Testis (tissue), 2 donors: ENCODE measurements around the gene LAMTOR2.

Experiments used
- POLR2A ChIP-seq: fragments of 450-650 bp; IDR thresholded peaks from one replicate; pipeline ENCODE4 v1.6.1; 2017; ENCODE audit warnings: antibody characterized with exemption, mild to moderate bottlenecking, moderate library complexity
- TF ChIP-seq, protein P1 (sequence below), 3 experiments: fragments of 450-650 bp in 2 of 3; fragments of 200-600 bp in 1 of 3; sonication (generic) in 1 of 3; IDR thresholded peaks; one replicate each; pipeline ENCODE4 v1.5.1; 2016 to 2019; ENCODE audit warnings: antibody characterized with exemption in 3 of 3, mild to moderate bottlenecking in 2 of 3, moderate library complexity in 1 of 3

DNA sequence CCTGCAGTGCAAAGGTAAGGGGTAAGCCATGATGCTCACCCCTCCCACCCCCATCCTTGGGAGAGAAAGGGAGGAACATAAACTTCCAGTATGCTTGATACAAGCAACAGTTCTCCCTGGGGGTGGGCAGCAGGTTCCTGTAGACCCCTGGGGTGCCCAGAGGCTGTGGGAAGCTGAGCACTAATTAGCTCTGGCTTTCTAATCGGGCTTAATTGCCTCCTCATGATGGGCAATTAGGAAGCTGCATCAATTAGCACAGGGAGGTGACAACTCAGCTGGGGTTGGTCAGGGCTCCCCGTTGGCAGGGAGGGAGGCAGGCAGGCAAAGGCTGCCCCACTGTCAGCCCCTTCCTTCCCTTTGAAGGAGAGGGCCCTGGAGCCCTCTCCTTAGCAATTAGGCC is 44.2 kb downstream of the LAMTOR2 start:
- TF ChIP-seq, protein P1, sequence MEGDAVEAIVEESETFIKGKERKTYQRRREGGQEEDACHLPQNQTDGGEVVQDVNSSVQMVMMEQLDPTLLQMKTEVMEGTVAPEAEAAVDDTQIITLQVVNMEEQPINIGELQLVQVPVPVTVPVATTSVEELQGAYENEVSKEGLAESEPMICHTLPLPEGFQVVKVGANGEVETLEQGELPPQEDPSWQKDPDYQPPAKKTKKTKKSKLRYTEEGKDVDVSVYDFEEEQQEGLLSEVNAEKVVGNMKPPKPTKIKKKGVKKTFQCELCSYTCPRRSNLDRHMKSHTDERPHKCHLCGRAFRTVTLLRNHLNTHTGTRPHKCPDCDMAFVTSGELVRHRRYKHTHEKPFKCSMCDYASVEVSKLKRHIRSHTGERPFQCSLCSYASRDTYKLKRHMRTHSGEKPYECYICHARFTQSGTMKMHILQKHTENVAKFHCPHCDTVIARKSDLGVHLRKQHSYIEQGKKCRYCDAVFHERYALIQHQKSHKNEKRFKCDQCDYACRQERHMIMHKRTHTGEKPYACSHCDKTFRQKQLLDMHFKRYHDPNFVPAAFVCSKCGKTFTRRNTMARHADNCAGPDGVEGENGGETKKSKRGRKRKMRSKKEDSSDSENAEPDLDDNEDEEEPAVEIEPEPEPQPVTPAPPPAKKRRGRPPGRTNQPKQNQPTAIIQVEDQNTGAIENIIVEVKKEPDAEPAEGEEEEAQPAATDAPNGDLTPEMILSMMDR (IDR thresholded peaks at IDR 0.05), result no peak
- no peak for TF ChIP-seq POLR2A
